Measurements from ENCODE around the gene COX7B2.

DNA sequence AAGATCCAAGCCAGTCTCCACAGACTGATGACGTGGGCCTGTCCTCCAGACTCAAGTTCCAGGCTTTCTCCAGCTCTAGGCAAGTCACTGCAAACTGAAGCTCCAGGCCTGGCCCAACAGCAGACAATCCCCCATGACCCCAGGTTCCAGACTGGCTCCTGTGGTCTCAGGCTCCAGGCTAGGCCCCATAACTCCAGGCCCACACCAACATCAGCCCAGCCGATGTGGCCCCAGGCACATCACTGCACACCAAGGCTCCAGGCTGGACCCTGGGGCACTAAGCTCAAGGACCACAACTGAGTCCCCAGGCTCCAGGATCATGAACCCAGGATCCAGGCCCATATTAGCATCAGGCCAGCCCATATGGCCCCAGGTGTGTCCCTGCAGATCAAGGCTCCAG is 143.6 kb downstream of the COX7B2 start:
- TF ChIP-seq YY1 (IDR thresholded peaks at IDR 0.05) (no peak), ZBTB33 (IDR thresholded peaks at IDR 0.05) (no peak), RAD21 (IDR thresholded peaks at IDR 0.05) (no peak), JUND (IDR thresholded peaks at IDR 0.05) (no peak), SP1 (IDR thresholded peaks at IDR 0.05) (no peak), RXRA (IDR thresholded peaks at IDR 0.05) (no peak), EGR1 (IDR thresholded peaks at IDR 0.05; ENCODE audit: low read depth in 2 of 2) (no peak)
- TF ChIP-seq, protein P1, sequence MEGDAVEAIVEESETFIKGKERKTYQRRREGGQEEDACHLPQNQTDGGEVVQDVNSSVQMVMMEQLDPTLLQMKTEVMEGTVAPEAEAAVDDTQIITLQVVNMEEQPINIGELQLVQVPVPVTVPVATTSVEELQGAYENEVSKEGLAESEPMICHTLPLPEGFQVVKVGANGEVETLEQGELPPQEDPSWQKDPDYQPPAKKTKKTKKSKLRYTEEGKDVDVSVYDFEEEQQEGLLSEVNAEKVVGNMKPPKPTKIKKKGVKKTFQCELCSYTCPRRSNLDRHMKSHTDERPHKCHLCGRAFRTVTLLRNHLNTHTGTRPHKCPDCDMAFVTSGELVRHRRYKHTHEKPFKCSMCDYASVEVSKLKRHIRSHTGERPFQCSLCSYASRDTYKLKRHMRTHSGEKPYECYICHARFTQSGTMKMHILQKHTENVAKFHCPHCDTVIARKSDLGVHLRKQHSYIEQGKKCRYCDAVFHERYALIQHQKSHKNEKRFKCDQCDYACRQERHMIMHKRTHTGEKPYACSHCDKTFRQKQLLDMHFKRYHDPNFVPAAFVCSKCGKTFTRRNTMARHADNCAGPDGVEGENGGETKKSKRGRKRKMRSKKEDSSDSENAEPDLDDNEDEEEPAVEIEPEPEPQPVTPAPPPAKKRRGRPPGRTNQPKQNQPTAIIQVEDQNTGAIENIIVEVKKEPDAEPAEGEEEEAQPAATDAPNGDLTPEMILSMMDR (IDR thresholded peaks at IDR 0.05; ENCODE audit: low read depth, low read length, missing input control), result no peak
- TF ChIP-seq, protein P2, sequence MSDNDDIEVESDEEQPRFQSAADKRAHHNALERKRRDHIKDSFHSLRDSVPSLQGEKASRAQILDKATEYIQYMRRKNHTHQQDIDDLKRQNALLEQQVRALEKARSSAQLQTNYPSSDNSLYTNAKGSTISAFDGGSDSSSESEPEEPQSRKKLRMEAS (IDR thresholded peaks at IDR 0.05), result no peak
- TF ChIP-seq, protein P3, sequence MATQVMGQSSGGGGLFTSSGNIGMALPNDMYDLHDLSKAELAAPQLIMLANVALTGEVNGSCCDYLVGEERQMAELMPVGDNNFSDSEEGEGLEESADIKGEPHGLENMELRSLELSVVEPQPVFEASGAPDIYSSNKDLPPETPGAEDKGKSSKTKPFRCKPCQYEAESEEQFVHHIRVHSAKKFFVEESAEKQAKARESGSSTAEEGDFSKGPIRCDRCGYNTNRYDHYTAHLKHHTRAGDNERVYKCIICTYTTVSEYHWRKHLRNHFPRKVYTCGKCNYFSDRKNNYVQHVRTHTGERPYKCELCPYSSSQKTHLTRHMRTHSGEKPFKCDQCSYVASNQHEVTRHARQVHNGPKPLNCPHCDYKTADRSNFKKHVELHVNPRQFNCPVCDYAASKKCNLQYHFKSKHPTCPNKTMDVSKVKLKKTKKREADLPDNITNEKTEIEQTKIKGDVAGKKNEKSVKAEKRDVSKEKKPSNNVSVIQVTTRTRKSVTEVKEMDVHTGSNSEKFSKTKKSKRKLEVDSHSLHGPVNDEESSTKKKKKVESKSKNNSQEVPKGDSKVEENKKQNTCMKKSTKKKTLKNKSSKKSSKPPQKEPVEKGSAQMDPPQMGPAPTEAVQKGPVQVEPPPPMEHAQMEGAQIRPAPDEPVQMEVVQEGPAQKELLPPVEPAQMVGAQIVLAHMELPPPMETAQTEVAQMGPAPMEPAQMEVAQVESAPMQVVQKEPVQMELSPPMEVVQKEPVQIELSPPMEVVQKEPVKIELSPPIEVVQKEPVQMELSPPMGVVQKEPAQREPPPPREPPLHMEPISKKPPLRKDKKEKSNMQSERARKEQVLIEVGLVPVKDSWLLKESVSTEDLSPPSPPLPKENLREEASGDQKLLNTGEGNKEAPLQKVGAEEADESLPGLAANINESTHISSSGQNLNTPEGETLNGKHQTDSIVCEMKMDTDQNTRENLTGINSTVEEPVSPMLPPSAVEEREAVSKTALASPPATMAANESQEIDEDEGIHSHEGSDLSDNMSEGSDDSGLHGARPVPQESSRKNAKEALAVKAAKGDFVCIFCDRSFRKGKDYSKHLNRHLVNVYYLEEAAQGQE (IDR thresholded peaks at IDR 0.05), result no peak

All from liver (tissue), 3 donors.